ENCODE results near the gene DDX56. TPM values are rescaled to one million over a fixed set of nuclear protein-coding genes. Genes with fewer than 3 reads are reported as not detected.
A peak's percentile ranks its signal among the peaks of the same experiment; 100 is the strongest.

Gene DDX56
- total RNA-seq, 1 donor from 2014 or later = 45.4 TPM

DNA sequence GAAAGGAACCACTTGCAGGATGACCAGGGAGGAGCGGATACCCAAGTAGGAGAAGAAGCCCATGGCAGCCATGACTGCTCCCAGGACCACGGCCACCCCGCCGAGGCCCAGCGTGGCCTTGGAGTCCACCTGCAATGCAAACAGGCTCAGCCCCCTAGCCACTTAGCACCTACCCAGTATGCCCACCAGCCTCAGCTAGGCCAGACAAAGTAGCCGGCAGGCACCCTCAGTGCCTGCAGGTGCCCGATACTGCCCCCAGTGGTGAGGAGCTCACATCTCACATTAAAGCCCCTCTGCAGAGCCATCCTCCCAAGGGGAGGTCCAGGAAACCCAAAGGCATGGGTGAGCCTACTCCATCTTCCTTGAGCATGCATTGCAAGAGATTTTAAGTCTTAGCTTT, 39.2 kb downstream of the DDX56 start:
- no peak for DNase-seq

DNA sequence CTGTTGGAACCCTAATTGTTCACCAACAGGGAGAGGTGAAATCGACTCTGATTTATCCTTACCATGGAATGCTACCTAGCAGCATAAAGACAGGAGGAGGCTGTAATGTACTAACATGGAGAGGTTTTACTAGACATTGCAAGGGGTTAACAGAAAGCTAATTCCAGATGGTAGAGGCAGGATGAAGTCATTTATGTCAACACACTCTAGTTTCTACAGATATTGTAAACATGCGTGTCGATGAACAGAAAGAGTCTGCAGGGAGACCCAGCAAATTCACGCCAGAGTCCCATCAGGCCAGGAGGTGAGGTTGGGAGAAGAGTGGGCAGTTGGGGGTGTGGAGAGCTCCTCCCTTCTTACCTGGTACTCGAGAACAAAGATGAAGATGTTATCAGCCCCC, 39.6 kb downstream of the DDX56 start:
- peak; percentile 14 for DNase-seq

DNA sequence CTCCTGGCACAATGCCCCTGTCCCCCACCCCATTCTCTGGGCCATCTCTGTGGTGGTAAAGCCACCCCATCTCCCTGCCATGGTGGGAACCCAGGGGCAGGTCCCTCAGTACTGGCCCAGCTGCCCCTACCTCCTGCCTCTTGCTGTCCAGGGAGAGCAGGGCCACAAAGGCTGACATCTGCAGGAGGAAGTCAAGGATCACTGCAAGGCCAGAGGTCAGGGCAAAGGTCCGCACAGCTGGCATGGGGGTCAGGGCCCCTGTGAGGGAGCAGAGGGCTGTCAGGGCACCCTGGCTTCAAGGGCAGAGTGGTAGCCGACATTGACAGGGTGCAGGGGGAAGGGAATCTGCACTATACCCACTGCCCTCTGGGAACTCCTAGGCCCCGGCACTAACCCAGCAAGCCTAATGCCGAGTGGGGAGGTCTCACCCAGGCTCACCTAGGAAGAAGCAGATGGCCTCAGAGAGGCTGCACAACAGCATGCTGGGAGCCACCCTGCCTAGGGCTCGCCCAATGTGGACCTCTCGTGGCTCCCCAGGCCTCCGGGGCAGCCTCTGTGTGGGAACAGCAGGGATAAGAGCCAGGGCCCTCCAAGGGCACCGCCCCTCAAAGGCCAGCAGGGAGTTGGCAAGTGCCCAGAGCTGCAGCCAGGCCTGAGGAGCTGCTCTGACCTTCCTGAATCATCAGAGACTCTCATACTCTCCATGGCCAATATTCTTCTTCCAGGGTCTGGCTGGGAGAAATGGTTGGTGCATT, 40.2 kb downstream of the DDX56 start:
- DNase-seq = no peak

DNA sequence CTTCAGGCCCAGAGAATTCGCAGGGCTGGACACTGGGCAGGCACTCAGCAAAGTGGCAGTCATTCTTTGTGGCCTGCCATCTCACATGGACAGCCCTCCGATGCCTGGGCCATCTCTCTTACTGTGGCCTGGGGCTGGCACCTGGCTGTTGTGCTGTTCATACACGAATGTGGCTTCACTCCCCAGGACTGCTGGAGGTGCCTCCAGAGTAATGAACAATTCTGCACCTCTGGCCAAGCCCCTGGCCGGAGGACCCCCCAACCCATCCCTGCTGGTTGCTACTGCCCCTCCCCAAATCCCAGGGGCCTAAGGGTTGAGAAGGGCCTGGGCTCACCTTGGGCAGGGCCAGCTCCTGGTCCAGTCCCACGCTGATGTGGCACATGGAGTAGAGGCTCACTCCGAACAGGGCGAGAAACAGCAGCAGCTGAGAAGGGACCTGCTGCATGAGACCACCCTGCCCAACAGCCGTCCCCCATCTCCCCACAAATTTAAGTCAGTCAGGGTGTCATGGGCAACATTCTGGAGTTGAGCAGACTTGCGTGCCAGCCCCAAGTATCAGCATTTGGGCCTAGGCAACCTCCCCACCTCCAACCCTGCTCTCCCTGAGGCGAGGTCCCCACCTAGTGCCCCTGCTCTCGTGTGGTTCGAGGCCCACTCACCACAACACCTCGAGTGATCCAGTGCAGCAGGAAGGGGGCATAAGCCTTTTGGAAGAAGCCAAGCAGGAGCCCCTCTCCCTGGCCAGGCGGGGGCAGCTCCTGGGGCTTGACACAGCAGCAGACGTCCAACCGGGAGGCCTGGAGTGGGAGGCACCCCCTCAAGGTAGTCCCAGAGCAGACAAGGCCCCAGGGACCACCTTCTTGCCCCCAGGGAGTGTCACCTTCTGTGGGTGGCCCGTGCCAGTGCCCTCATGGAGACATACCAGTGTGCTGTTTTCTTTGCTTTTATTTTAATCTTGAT, 42.0 kb downstream of the DDX56 start:
- DNase-seq = no peak

DNA sequence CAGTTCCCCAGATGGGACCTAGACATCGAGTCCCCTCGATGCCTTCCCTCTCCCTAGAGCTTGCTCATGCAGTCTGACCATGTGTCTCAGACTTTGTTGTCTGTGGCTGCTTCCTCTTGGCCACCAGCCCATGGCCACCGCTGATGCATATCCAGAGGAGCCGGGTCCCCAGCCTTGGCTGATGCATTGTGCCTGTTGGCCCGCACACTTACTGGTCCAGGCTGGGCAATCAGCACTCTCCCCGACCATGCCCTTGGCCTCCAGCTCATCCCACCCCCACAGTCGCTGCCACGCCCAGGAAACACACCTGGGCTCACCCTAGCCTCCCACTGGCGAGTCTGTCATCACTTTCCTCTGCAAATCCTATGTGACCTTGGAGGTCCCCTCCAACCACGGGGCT, 42.7 kb downstream of the DDX56 start:
- no peak for DNase-seq

DNA sequence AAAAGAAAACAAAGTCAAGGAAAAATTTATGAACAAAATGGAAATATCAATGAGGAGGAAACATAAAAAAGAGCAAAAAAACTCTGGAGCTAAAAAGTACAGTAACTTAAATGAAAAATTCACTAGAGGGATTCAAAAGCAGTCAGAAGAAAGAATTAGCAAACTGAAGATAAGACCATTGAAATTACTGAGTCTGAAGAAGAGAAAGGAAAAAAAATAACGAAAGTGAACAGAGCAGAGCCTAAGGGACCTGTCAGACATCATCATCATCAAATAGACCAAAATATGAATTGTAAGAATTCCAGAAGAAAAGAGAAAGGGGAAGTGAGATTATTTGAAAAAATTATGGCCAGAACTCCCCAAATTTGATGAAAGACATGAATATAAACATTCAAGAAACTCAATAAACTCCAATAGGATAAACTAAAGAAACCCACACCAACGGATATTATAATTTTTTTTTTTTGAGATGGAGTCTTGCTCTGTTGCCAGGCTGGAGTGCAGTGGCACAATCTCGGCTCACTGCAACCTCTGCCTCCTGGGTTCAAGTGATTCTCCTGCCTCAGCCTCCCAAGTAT, 48.8 kb downstream of the DDX56 start:
- no peak for DNase-seq

DNA sequence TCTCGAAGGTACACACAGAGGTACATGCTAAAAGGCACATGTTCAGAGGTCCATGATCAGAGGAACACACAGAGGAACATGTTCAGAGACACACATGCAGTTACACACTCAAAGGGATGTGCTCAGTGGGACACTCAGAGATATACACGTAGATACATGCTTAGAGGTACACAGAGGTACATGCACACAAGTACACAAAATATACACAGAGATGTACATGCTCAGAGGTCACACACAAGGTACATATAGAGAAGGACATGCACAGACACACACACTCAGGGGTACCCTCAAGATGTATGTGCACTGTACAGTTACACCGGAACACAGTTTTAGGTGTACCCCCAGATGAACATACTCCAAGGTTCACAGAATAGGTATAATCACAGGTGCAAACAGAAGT, 51.4 kb downstream of the DDX56 start:
- no peak for DNase-seq

DNA sequence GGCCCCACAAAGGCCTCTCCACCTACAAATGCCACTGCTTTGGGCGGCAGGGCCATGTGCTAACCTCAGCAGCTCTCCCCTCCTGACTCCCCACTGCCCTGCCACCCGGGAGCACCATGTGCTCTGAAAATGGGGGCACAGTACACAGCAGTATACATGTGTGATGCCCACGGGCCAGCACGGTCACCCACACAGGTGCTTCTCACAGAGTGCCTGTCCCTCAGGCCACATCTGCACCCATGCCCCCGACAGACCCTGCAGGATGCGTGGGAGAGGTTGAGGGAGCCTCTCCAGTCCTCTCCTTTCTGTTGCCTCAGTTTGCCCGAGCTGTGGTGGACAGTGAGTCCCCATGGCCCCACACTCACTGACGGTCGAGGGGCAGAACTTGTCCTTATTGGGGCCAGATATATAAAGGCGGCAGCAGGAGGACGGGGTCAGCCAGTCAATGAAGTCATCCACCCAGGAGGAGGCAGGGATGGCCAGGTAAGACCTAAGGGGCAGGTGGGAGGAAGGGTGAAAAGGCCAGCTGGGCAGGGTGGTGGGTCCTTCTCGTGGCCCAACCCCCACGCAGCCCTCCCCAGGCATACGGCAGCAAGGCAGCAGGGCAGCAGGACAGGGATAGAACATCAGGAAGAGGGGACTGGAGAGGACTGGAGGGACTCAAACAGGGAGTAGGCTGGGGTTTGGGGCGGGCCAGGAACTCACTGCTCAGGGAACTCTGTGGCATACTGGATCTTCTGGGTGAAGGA, 52.2 kb downstream of the DDX56 start:
- no peak for DNase-seq

DNA sequence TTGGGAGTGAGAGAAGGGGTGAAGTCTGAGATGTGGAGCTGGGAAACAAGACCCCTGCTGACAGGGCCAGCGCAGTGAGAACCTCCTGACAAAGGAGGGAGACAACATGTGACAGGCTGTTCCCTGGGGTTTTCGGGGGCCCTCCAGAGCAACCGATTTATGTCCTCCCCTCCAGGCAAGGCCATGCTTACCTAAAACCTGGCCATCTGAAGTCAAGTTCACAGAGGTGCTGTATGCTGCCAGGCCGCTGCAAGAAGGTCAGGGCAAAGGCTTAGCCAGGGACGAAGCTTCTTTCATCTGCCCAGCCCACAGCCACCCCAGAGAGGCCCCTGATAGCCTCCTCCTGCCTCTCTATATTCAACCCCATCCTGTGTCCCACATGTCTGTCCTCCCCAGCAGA, 53.1 kb downstream of the DDX56 start:
- DNase-seq = no peak

DNA sequence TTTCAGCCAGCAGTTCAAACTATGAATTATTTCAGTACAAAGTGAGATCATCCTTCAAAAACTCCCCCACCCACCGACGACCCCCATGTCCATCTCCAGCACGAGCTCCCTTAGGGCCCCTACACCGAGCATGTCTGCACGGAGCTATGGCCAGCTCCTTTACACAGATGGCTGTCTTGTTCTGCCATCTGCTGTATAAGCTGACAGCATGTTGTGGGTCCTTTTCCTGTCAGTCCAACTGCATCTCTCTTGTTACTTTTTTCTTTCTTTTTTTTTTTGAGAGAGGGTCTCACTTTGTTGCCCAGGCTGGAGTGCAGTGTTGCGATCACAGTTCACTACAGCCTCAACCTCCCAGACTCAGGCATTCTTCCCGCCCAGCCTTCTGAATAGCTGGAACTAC, 54.2 kb downstream of the DDX56 start:
- no peak for DNase-seq

DNA sequence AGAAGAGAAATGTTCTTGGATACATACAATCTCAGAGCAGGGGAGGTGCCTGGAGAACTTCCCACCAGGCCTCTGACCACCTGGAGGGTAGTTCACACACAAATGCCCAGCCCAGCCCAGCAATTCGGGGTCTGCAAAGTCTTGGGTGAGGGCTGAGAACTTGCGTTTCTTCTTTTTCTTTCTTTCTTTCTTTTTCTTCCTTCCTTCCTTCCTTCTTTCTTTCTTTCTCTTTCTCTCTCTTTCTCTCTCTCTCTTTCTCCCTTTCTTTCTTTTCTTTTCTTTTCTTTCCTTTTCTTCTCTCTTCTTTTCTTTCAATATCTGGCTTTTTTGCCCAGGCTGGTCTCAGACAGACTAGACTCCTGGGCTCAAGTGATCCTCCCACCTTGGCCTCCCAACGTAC, 54.9 kb downstream of the DDX56 start:
- no peak for DNase-seq

DNA sequence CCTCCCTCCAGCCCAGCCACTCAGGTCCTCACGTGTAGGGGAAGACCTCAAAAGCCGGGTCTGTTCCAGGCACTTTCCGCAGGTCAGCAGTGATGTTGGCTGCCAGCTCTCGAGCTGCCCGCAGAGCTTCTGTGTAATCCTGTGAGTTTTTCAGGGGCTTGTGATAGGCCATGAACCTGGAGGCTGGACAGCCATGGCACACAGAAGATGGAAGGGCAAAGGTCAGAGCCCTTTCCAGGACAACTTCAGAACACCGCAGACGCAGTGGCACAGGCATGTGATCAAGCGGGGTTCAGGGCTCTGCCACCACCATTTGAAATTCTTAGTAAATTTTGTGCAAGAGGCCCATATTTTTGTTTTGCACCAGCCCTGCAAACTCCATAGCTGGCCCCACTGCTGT, 56.5 kb downstream of the DDX56 start:
- DNase-seq = no peak

Other genes with a start within 250 kb of the DDX56 start
- 2.2 TPM for gene CAMK2B, start 248.3 kb downstream of the DDX56 start, total RNA-seq
- 47.8 TPM for gene NUDCD3, start 83.2 kb downstream of the DDX56 start, total RNA-seq
- 0.30 TPM for gene NPC1L1, start 32.6 kb downstream of the DDX56 start, total RNA-seq
- gene TMED4, start 8.3 kb upstream of the DDX56 start, total RNA-seq = 71.4 TPM
- 53.1 TPM for gene OGDH, start 32.7 kb upstream of the DDX56 start, total RNA-seq
- gene ZMIZ2, start 174.9 kb upstream of the DDX56 start, total RNA-seq = 11.8 TPM
- gene PPIA, start 222.8 kb upstream of the DDX56 start, total RNA-seq = 1,071 TPM